PFSK-1 (cell line): ENCODE results near the gene FGD2.

Experiments
- FOXP2 ChIP-seq: optimal IDR thresholded peaks from 2 replicates; pipeline ENCODE3; 2011; ENCODE audit warnings: borderline replicate concordance, control low read depth, inconsistent platforms; ENCODE audit not compliant: insufficient read depth; ENCODE audit errors: extremely low read length, extremely low read depth
- POLR2AphosphoS5 ChIP-seq: IDR thresholded peaks from 2 replicates; pipeline ENCODE4 v1.6.1; 2012; ENCODE audit warnings: low read depth, mild to moderate bottlenecking, control low read depth, low read length, moderate library complexity
- REST ChIP-seq, 2 experiments: IDR thresholded peaks; 2 replicates each; pipeline versions ENCODE4 v1.6.1 to v1.8.0; 2011 to 2012; ENCODE audit warnings: low read depth in 2 of 2, low read length in 2 of 2, control low read depth in 1 of 2, inconsistent platforms in 1 of 2, mild to moderate bottlenecking in 1 of 2, moderate library complexity in 1 of 2; ENCODE audit not compliant: insufficient read depth in 1 of 2
- SIN3A ChIP-seq: IDR thresholded peaks from 2 replicates; pipeline ENCODE4 v1.6.1; 2012; ENCODE audit warnings: mild to moderate bottlenecking, low read length, moderate library complexity, borderline replicate concordance; ENCODE audit not compliant: insufficient read depth
- TAF1 ChIP-seq: IDR thresholded peaks from 2 replicates; pipeline ENCODE4 v1.6.1; 2012; ENCODE audit warnings: low read length, control low read depth, borderline replicate concordance; ENCODE audit not compliant: insufficient read depth

GRCh38 chr6:36964908-36965307 is 40.5 kb upstream of the FGD2 start:
- TF ChIP-seq SIN3A (no peak), TAF1 (no peak), POLR2AphosphoS5 (no peak), REST (IDR thresholded peaks at IDR 0.05; ENCODE audit: insufficient read depth in 1 of 2, low read depth in 2 of 2, low read length in 2 of 2) (no peak), FOXP2 (no peak)
